Measurements from ENCODE around the gene ALKBH5. TPM values are rescaled to one million over a fixed set of nuclear protein-coding genes. Genes with fewer than 3 reads are reported as not detected.

Gene ALKBH5
- polyA plus RNA-seq, 1 donor from 2014 or later = 55.0 TPM

DNA sequence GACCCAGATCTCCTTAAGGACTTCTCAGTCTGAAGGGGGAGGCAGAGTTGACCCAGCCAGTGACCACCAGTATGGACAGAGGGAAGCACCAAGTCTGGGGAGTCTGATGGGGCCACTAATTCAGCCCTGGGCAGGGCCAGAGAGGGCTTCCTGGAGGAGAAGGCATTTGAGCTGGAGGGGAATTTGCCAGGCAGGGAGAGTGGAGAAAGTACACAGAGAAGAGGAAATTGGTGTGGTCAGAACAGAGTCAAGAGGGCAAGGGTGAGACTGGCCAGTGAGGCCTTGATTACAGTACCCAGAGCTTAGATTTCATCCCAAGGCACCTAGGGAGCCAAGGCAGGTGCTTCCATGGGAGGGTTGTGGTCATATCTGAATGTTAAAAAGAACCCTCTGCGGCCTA lies 38.8 kb upstream of the ALKBH5 start:
- no peaks in the 10 kb centered on the region for H3K36me3 ChIP-seq (ENCODE audit: insufficient read depth, low read length)
- H3K27ac ChIP-seq (ENCODE audit: low read length) = no peak overlapping the region
- no peak overlapping the region for H3K9ac ChIP-seq (ENCODE audit: low read length)
- H3K79me2 ChIP-seq (replicated peaks; ENCODE audit: insufficient read depth, low read length) = no peaks in the 10 kb centered on the region
- H4K20me1 ChIP-seq (ENCODE audit: insufficient read depth) = no peaks in the 10 kb centered on the region
- no peaks in the 10 kb centered on the region for H3K9me3 ChIP-seq (ENCODE audit: low read length)
- H2AFZ ChIP-seq (ENCODE audit: low read depth, low read length) = no peak overlapping the region
- TF ChIP-seq EP300 (conservative IDR thresholded peaks at IDR 0.05; ENCODE audit: poor library complexity, severe bottlenecking) (no peak), EZH2 (IDR thresholded peaks at IDR 0.05; ENCODE audit: borderline replicate concordance, insufficient read depth, low read length, poor library complexity, severe bottlenecking) (no peak), POLR2AphosphoS5 (IDR thresholded peaks at IDR 0.05) (no peak), REST (IDR thresholded peaks at IDR 0.05; ENCODE audit: borderline replicate concordance) (no peak), SMC3 (conservative IDR thresholded peaks at IDR 0.05; ENCODE audit: poor library complexity) (no peak), TAF1 (IDR thresholded peaks at IDR 0.05; ENCODE audit: low read depth) (no peak), RAD21 (conservative IDR thresholded peaks at IDR 0.05) (no peak), MXI1 (conservative IDR thresholded peaks at IDR 0.05; ENCODE audit: poor library complexity, severe bottlenecking) (no peak)
- TF ChIP-seq, protein P1, sequence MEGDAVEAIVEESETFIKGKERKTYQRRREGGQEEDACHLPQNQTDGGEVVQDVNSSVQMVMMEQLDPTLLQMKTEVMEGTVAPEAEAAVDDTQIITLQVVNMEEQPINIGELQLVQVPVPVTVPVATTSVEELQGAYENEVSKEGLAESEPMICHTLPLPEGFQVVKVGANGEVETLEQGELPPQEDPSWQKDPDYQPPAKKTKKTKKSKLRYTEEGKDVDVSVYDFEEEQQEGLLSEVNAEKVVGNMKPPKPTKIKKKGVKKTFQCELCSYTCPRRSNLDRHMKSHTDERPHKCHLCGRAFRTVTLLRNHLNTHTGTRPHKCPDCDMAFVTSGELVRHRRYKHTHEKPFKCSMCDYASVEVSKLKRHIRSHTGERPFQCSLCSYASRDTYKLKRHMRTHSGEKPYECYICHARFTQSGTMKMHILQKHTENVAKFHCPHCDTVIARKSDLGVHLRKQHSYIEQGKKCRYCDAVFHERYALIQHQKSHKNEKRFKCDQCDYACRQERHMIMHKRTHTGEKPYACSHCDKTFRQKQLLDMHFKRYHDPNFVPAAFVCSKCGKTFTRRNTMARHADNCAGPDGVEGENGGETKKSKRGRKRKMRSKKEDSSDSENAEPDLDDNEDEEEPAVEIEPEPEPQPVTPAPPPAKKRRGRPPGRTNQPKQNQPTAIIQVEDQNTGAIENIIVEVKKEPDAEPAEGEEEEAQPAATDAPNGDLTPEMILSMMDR (IDR thresholded peaks at IDR 0.05; ENCODE audit: poor library complexity, severe bottlenecking) = no peak
- no peak overlapping the region for H3K4me2 ChIP-seq (ENCODE audit: low read length)
- no peaks in the 10 kb centered on the region for H3K27me3 ChIP-seq (ENCODE audit: insufficient read depth, low read depth, low read length)
- no peaks in the 10 kb centered on the region for H3F3A ChIP-seq (ENCODE audit: insufficient read depth, low read length, poor library complexity, severe bottlenecking)
- no peak overlapping the region for H3K4me3 ChIP-seq (ENCODE audit: low read length)
- no peaks in the 10 kb centered on the region for H3K9me2 ChIP-seq (ENCODE audit: insufficient read depth, low read length)

DNA sequence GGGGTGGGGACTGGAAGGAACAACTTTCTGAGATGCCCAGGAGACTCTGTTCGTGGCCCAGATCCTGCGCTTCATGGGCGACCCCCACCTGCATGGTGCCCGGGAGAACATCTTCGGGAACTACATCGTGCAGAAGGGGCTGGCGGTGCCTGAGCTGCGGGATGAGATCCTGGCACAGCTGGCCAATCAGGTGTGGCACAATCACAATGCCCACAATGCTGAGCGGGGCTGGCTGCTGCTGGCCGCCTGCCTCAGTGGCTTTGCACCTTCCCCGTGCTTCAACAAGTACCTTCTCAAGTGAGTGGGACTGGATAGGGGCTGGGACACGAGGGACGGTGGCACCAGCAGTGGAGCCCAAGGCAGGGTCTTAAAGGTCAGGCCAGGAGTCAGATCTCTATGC lies 37.8 kb upstream of the ALKBH5 start:
- no peak overlapping the region for H3K4me2 ChIP-seq (ENCODE audit: low read length)
- H3K36me3 ChIP-seq (ENCODE audit: insufficient read depth, low read length) = no peaks in the 10 kb centered on the region
- H3K27me3 ChIP-seq (ENCODE audit: insufficient read depth, low read depth, low read length) = no peaks in the 10 kb centered on the region

More for the DNA sequence above, 37.8 kb upstream of the ALKBH5 start:
- Histone ChIP-seq H3K79me2 (replicated peaks; ENCODE audit: insufficient read depth, low read length) (no peaks in the 10 kb centered on the region), H3F3A (ENCODE audit: insufficient read depth, low read length, poor library complexity, severe bottlenecking) (no peaks in the 10 kb centered on the region), H3K9me3 (ENCODE audit: low read length) (no peaks in the 10 kb centered on the region), H2AFZ (ENCODE audit: low read depth, low read length) (no peak overlapping the region), H3K9ac (ENCODE audit: low read length) (no peak overlapping the region), H3K4me3 (ENCODE audit: low read length) (no peak overlapping the region), H3K27ac (ENCODE audit: low read length) (no peak overlapping the region), H3K9me2 (ENCODE audit: insufficient read depth, low read length) (no peaks in the 10 kb centered on the region), H4K20me1 (ENCODE audit: insufficient read depth) (no peaks in the 10 kb centered on the region)
- no peak for TF ChIP-seq EZH2 (IDR thresholded peaks at IDR 0.05; ENCODE audit: borderline replicate concordance, insufficient read depth, low read length, poor library complexity, severe bottlenecking)
- TF ChIP-seq RAD21 (conservative IDR thresholded peaks at IDR 0.05) = no peak
- TF ChIP-seq EP300 (conservative IDR thresholded peaks at IDR 0.05; ENCODE audit: poor library complexity, severe bottlenecking) = no peak
- no peak for TF ChIP-seq TAF1 (IDR thresholded peaks at IDR 0.05; ENCODE audit: low read depth)
- TF ChIP-seq POLR2AphosphoS5 (IDR thresholded peaks at IDR 0.05) = no peak
- TF ChIP-seq, protein P1 (IDR thresholded peaks at IDR 0.05; ENCODE audit: poor library complexity, severe bottlenecking) = no peak
- no peak for TF ChIP-seq REST (IDR thresholded peaks at IDR 0.05; ENCODE audit: borderline replicate concordance)
- TF ChIP-seq MXI1 (conservative IDR thresholded peaks at IDR 0.05; ENCODE audit: poor library complexity, severe bottlenecking) = no peak
- no peak for TF ChIP-seq SMC3 (conservative IDR thresholded peaks at IDR 0.05; ENCODE audit: poor library complexity)

Measured in neural cell (in vitro differentiated cells).